ENCODE data around the gene NRDE2.

The NRDE2 gene

DNA sequence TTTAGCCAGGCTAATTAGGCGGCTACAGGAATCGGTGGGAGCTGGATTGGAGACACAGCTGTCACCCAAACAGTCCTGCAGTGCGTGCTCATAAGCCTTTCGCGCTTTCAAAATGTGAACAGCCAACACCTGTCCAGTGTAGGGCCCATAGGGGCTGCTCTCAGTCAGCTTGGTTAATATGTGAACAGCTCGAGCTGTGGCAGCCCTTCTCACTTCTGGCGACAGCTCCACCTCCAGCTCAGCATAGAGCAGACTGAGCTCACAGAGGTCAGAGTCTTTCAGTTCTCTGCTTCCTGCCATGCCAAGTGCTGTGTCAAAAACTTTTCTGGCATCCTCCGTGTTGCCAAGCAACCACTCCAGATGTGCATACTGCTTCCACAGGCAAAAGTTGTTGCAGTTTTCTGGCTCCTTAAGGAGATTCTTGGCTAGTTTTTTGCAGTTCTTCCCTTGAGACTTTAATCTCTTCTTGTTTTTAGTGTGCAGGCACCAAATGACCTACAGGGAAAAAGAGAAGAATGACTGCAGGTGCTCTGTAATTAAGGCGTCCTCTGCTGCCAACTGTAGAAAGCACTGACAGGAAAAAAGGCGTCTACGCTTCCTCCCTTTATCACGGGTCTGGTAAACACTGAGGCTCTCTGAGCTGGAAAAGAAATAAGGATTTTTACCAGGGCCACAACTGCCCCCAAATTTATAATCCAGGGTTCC lies 42.9 kb downstream of the NRDE2 start:
- no peak for DNase-seq (ENCODE audit: extremely low read depth, low read depth)
- no peak for TF ChIP-seq CTCF (IDR thresholded peaks at IDR 0.05; ENCODE audit: low read depth, low read length)

DNA sequence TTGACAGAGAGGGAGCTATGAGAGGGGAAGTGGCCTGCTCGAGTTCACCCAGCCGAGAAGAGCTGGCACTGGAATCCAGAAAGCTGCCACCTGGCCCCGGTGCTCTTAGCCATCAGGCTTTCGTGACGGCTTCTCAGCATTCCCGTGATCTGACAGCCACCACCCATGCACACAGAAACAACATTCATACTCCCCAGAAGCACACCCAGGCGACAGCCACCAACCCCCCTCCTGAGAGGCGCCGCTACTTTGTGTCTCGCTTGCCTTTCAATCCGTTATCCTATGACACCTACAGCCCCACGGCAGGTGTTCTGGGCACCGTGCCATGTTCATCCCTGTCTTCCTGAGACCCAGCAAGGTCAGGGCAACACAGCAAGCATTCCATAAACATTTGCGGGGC lies 44.0 kb downstream of the NRDE2 start:
- no peak for TF ChIP-seq CTCF (IDR thresholded peaks at IDR 0.05; ENCODE audit: low read depth, low read length)

GRCh38 chr14:90281756-90282155 lies 50.0 kb downstream of the NRDE2 start:
- no peak for TF ChIP-seq CTCF (IDR thresholded peaks at IDR 0.05; ENCODE audit: low read depth, low read length)
- DNase-seq (ENCODE audit: extremely low read depth, low read depth), result no peak

More for the DNA sequence above, 44.0 kb downstream of the NRDE2 start:
- no peak for DNase-seq (ENCODE audit: extremely low read depth, low read depth)

DNA sequence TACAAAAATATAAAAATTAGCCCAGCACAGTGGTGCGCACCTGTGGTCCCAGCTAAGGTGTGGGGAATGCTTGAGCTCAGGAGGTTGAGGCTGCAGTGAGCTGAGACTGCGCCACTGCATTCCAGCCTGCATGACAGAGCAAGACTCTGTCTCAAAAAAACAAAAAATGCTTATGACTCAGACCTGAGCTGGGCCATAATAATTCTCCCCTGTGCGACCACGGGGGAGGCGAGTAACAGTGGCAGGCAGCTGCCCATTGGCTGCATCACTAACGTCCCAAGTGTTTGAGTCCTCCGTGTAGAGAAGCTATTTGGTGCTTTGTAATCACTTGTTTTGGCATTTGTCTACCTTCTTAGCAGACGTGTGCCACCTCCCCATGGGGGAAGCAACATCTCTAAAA lies 50.5 kb downstream of the NRDE2 start:
- no peak for TF ChIP-seq CTCF (IDR thresholded peaks at IDR 0.05; ENCODE audit: low read depth, low read length)
- no peak for DNase-seq (ENCODE audit: extremely low read depth, low read depth)

GRCh38 chr14:90280096-90280495 lies 51.6 kb downstream of the NRDE2 start:
- no peak for TF ChIP-seq CTCF (IDR thresholded peaks at IDR 0.05; ENCODE audit: low read depth, low read length)

GRCh38 chr14:90278199-90279175 lies 53.3 kb downstream of the NRDE2 start:
- DNase-seq (ENCODE audit: extremely low read depth, low read depth), result no peak
- no peak for TF ChIP-seq CTCF (IDR thresholded peaks at IDR 0.05; ENCODE audit: low read depth, low read length)

More at GRCh38 chr14:90280096-90280495, 51.6 kb downstream of the NRDE2 start:
- DNase-seq (ENCODE audit: extremely low read depth, low read depth), result no peak
